ENCODE measurements around the gene AUTS2. TPM values are rescaled to one million over a fixed set of nuclear protein-coding genes. Genes with fewer than 3 reads are reported as not detected.

AUTS2 gene
- total RNA-seq (10 to 100 TPM in 4 of 9 donors, 1 to 10 TPM in 5; 5.4 to 14.0 (median 8.3) TPM), polyA plus RNA-seq (1 to 10 TPM; 3.4 to 3.7 TPM)
- long read RNA-seq, donor 1, partial matches to known transcripts, result 0 of 7 reads
- long read RNA-seq, donor 1, other reads (novel, unspliced or antisense), result 7 of 7 reads
- long read RNA-seq, donor 2, partial matches to known transcripts, result 0 of 5 reads
- long read RNA-seq, donor 2, other reads (novel, unspliced or antisense), result 5 of 5 reads
- long read RNA-seq, donor 3, partial matches to known transcripts, result 1 of 10 reads
- long read RNA-seq, donor 3, other reads (novel, unspliced or antisense), result 9 of 10 reads

DNA sequence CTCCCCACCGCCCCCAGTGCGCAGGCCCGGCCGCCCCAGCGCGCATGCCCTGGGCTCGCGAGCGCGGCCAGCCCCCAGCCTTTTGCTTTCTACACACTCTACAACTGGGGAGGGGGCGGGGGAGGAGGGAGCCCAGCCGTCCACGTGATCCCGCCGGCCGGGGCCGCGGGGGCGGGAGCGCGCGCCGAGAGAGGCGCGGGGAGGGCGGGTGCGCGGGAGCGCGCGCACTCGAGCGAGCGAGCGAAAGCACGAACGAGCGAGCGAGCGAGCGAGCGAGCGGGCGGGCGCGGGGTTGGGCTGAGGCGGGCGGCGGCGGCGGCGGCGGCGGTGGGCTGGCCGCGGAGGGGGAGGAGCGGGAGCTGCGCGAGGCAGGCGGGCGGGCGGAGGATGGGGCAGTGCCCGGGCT, at the start of gene AUTS2:
Gene AUTS2, plus strand, starts transcription at position 395 of the 406 bp plus-strand sequence. CDS start 1,179 bp downstream, outside the sequence.
- no peaks in the 10 kb centered on the region for H3K27me3 ChIP-seq
- H3K4me1 ChIP-seq, result peaks cover 0 to 34% (median 4%) of the 10 kb centered on the region in 12 donors
- intact Hi-C loops (cut with DNase I), result loop anchor here in 4 of 10 donors (2.0 to 10.0 kb wide), 5 partner anchors 139 to 1097 kb away; no protein-coding TSS in a partner anchor
- WGBS, 4 donors, result 1% methylated on average over 63 of the region's 63 CpGs; no CpG with 5 or more reads in 2 of the 4 donors
- H3K27ac ChIP-seq, result peak within 1 kb of the TSS; percentile 72 to 95 (median 87)
- DNase-seq (peak; percentile 86 to 91 (median 90)), ATAC-seq (peak; percentile 85 to 93 (median 90))
- H3K36me3 ChIP-seq, result no peaks in the 10 kb centered on the region
- TF ChIP-seq POLR2A (IDR thresholded peaks at IDR 0.05), result no peak
- TF ChIP-seq CTCF (IDR thresholded peaks at IDR 0.05), result no peak
- no peaks in the 10 kb centered on the region for H3K9me3 ChIP-seq
- H3K4me3 ChIP-seq, result peak within 1 kb of the TSS; percentile 65 to 98 (median 85)

DNA sequence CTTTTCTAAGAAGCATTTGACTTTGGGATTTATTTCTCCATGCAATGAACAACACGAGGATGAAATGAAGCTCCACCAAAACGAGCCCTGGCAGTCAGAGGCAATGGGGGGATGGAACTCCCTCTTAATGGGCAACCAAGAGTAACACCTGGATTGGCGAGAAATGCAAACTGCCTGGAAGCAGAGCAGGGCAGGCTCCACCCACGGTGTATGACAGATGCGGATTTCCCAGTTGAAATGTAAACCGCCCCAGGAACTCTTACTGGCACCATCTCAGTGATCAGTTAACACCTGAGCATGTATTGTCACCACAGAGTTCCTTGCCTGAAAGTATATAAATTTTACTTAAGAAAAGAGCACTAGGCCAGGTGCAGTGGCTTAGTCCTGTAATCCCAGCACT, 47.3 kb upstream of the AUTS2 start:
- TF ChIP-seq CTCF (IDR thresholded peaks at IDR 0.05) (no peak), POLR2A (IDR thresholded peaks at IDR 0.05) (no peak)
- Histone ChIP-seq H3K27ac (no peak overlapping the region), H3K4me3 (no peak overlapping the region), H3K4me1 (no peaks in the 10 kb centered on the region), H3K36me3 (no peaks in the 10 kb centered on the region), H3K27me3 (peaks cover 0 to 20% (median 4%) of the 10 kb centered on the region in 9 donors), H3K9me3 (no peaks in the 10 kb centered on the region)
- intact Hi-C loops (cut with DNase I), result no loop called here
- DNase-seq (no peak), ATAC-seq (no peak)
- WGBS, 4 donors, result 84 to 87% (median 85%) methylated on average over 6 of the region's 6 CpGs

DNA sequence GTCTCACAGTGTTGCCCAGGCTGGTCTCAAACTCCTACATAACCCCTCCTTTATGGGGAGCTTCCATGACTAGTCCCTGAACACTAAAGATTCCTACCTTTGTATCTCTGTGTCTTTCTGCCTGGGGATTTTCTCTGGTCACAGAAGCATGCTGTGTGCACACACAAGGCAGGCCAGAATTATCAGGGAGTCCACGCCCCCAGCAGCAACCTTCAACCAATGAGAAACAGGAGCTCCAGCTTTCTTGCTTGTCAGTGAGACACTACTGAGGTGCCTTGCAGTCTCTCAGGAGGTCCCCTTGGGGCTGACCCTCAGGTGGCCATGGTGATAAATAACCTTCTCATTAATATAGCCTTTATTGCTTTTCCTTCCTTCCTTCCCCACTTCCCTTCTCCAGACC, 45.1 kb upstream of the AUTS2 start:
- DNase-seq (no peak), ATAC-seq (no peak)
- no peaks in the 10 kb centered on the region for H3K9me3 ChIP-seq
- TF ChIP-seq CTCF (IDR thresholded peaks at IDR 0.05) (no peak), POLR2A (IDR thresholded peaks at IDR 0.05) (no peak)
- no peak overlapping the region for H3K27ac ChIP-seq
- intact Hi-C loops (cut with DNase I), result no loop called here
- no peaks in the 10 kb centered on the region for H3K4me1 ChIP-seq
- H3K4me3 ChIP-seq, result no peak overlapping the region
- H3K27me3 ChIP-seq, result peaks cover 0 to 20% (median 4%) of the 10 kb centered on the region in 9 donors
- no peaks in the 10 kb centered on the region for H3K36me3 ChIP-seq
- 50 to 79% (median 72%) methylated on average over 1 of the region's 1 CpG for WGBS, 4 donors

DNA sequence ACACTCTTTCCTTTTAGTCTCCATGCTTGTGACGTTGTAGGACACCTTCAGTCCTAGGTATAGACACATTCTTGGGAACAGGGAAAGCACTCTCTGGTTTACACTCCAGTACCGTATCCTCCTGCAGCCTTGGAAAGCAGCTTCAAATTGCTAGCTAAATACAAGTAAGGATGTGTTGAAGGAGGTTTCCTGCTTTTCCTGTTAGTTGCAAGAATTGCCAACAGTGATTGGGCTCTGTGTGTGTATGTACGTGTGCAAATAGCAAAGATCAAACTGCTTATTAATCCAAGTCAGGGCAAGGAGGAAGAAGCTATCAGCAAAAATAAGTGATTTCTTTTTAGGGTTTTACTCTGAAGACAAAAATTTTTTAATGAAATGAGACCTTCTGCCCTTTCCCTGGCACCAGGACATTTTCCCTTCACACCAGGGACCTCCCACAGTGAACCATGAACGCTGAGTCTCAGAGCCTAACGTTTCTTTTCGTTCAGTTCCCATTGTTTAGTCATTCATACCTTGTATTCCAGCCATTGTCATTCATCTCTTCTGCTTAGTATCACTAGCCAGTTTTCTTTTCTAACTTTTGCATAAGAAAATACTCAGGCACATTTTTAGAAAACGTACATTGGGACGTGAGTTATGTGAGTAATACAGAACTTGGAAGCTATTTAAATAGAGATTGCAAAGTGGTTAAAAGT, 36.9 kb upstream of the AUTS2 start:
- Histone ChIP-seq H3K36me3 (no peaks in the 10 kb centered on the region), H3K27ac (no peak overlapping the region), H3K27me3 (peaks cover 0 to 3% (median 0%) of the 10 kb centered on the region in 9 donors), H3K4me1 (peaks cover 0 to 9% (median 0%) of the 10 kb centered on the region in 12 donors), H3K9me3 (no peaks in the 10 kb centered on the region), H3K4me3 (no peak overlapping the region)
- DNase-seq (no peak), ATAC-seq (no peak)
- TF ChIP-seq POLR2A (IDR thresholded peaks at IDR 0.05), result no peak
- no peak for TF ChIP-seq CTCF (IDR thresholded peaks at IDR 0.05)
- 66 to 70% (median 67%) methylated on average over 8 of the region's 8 CpGs for WGBS, 4 donors
- intact Hi-C loops (cut with DNase I), result no loop called here
